Kidney (tissue), 14 donors: ENCODE data around the gene CCDC85C. TPM values are rescaled to one million over a fixed set of nuclear protein-coding genes. Genes with fewer than 3 reads are reported as not detected.

ENCODE experiments used
- DNase-seq, 5 donors: peaks; one replicate each; pipeline ENCODE4 v3.0.0-alpha.2; 2013 to 2020
- FAIRE-seq: peaks from 2 replicates; lab custom pipeline; 2012; peaks lifted over from hg19 to GRCh38; lab: Jason Lieb, UNC
- H3K27ac ChIP-seq, 2 donors: one replicate each; pipeline ENCODE4 v1.7.0; 2013; ENCODE audit warnings: low read depth in 2 of 2, low read length in 2 of 2, inconsistent platforms in 1 of 2
- H3K27me3 ChIP-seq: one replicate; pipeline ENCODE4 v1.7.1; 2013; ENCODE audit warnings: low read length, inconsistent platforms; ENCODE audit not compliant: control insufficient read depth, insufficient read depth
- H3K36me3 ChIP-seq, 3 donors: one replicate each; pipeline versions ENCODE4 v1.7.0 to v1.7.1; 2013; ENCODE audit warnings: low read length in 3 of 3, control low read depth in 1 of 3, inconsistent platforms in 1 of 3; ENCODE audit not compliant: insufficient read depth in 3 of 3, control insufficient read depth in 2 of 3
- H3K4me1 ChIP-seq, 3 donors: one replicate each; pipeline versions ENCODE4 v1.7.0 to v1.7.1; 2013; ENCODE audit warnings: low read length in 3 of 3, inconsistent platforms in 1 of 3, low read depth in 1 of 3; ENCODE audit not compliant: control insufficient read depth in 2 of 3, insufficient read depth in 2 of 3
- H3K4me3 ChIP-seq, 3 donors: one replicate each; pipeline versions ENCODE4 v1.7.0 to v1.8.1; 2013; ENCODE audit warnings: low read length in 3 of 3, control low read depth in 1 of 3, inconsistent platforms in 1 of 3
- H3K9ac ChIP-seq, 3 donors: one replicate each; pipeline versions ENCODE4 v1.7.0 to v1.7.1; 2013; ENCODE audit warnings: low read length in 3 of 3, control low read depth in 1 of 3, inconsistent platforms in 1 of 3
- H3K9me3 ChIP-seq, 3 donors: one replicate each; pipeline versions ENCODE4 v1.7.0 to v1.7.1; 2013; ENCODE audit warnings: low read length in 3 of 3, control low read depth in 1 of 3, inconsistent platforms in 1 of 3; ENCODE audit not compliant: control insufficient read depth in 2 of 3, insufficient read depth in 1 of 3
- CTCF ChIP-seq: IDR thresholded peaks from 3 replicates; pipeline ENCODE4 v1.5.1; 2012; ENCODE audit warnings: mild to moderate bottlenecking, moderate library complexity, borderline replicate concordance; ENCODE audit not compliant: insufficient read depth; ENCODE audit errors: extremely low read depth
- intact Hi-C: fragments of 100-400 bp; cut with DNase I; formaldehyde crosslinking; loops from one replicate; pipeline ENCODE4 v1.11.1; 2022
- polyA plus RNA-seq: library from polyadenylated mRNA; stranded (reverse); fragments of 350-450 nt; fragmentation: Illumina TruSeq; extraction: RNeasy Lipid Tissue Mini Kit (QIAGEN cat#74804); gene quantifications from one replicate; pipeline ENCODE4 v1.2.3, GENCODE V29; 2014; ENCODE audit warnings: low read depth, low replicate concordance; ENCODE audit not compliant: insufficient read depth
- total RNA-seq: library from RNA; stranded (reverse); fragmentation: NEBNext Ultra II Directional; extraction: Animal tissue kit (Norgen Biotek cat#: 25700); gene quantifications from one replicate; pipeline ENCODE4 v1.2.1, GENCODE V29; 2021
- donor health status: control.
- donor health status: control.
- donor health status: control.
- donor health status: control.
- donor health status: control.
- donor health status: DM: yes; HTN: yes; CAD: no.
- donor health status: Normal renal cell carcinoma (clear cell type).

CCDC85C gene
- total and polyA plus RNA-seq, 2 donors from 2014 or later = 14.7 to 21.4 TPM

GRCh38 chr14:99604766-99605298 is 825 bp upstream of the CCDC85C start:
- no peak for TF ChIP-seq CTCF
- Histone ChIP-seq H3K27me3 (no peaks in the 10 kb centered on the region), H3K27ac (peak overlapping the region; percentile 74 to 78), H3K4me1 (peaks cover 0 to 25% (median 16%) of the 10 kb centered on the region in 3 donors), H3K9ac (peak overlapping the region in 1 of 3 donors; percentile 40), H3K9me3 (no peaks in the 10 kb centered on the region), H3K4me3 (peak overlapping the region; percentile 55 to 75 (median 61)), H3K36me3 (no peaks in the 10 kb centered on the region)
- intact Hi-C loops = no loop called here
- no peak for FAIRE-seq
- no peak for DNase-seq

- H3K27me3 ChIP-seq = no peaks in the 10 kb centered on the region
- intact Hi-C loops = no loop called here
- no peak for FAIRE-seq
- peaks cover 0 to 28% (median 18%) of the 10 kb centered on the region in 3 donors for H3K4me1 ChIP-seq
- H3K4me3 ChIP-seq = peak overlapping the region; percentile 55 to 75 (median 61)
- TF ChIP-seq CTCF = peak; percentile 4
- DNase-seq = peak; percentile 97 to 99 (median 98)
- H3K9ac ChIP-seq = peak overlapping the region in 1 of 3 donors; percentile 40
- H3K9me3 ChIP-seq = no peaks in the 10 kb centered on the region
- H3K27ac ChIP-seq = peak overlapping the region; percentile 74 to 78
- H3K36me3 ChIP-seq = no peaks in the 10 kb centered on the region
Observed at GRCh38 chr14:99604278-99604765, 315 bp upstream of the CCDC85C start.

GRCh38 chr14:99602788-99603415 is 1.1 kb downstream of the CCDC85C start:
- Histone ChIP-seq H3K4me1 (peaks cover 0 to 35% (median 22%) of the 10 kb centered on the region in 3 donors), H3K4me3 (peak overlapping the region; percentile 52 to 76 (median 67)), H3K9ac (no peak overlapping the region), H3K27me3 (no peaks in the 10 kb centered on the region), H3K36me3 (no peaks in the 10 kb centered on the region), H3K27ac (peak overlapping the region; percentile 66 to 71), H3K9me3 (no peaks in the 10 kb centered on the region)
- intact Hi-C loops = no loop called here
- FAIRE-seq (no peak), DNase-seq (peak in 1 of 5 donors; percentile 27)
- no peak for TF ChIP-seq CTCF
